ENCODE data around the gene ZNF862.
"Not testable (repeated sequence)": the region's sequence is repeated elsewhere in the genome, so short reads cannot be mapped to it uniquely, and the experiment has no call there.

- not testable (repeated sequence) for TF ChIP-seq CTCF (IDR thresholded peaks at IDR 0.05; ENCODE audit: extremely low read depth in 1 of 2, insufficient read depth in 1 of 2, low read depth in 1 of 2, low read length in 2 of 2); POLR2AphosphoS5 (IDR thresholded peaks at IDR 0.05; ENCODE audit: insufficient read depth, low read depth, low read length); POLR2A (IDR thresholded peaks at IDR 0.05; ENCODE audit: low read depth, low read length); EZH2 (IDR thresholded peaks at IDR 0.05; ENCODE audit: borderline replicate concordance, low read depth, low read length, severe bottlenecking); JUN (IDR thresholded peaks at IDR 0.05; ENCODE audit: borderline replicate concordance, insufficient read depth, insufficient read length, low read depth); MAX (IDR thresholded peaks at IDR 0.05; ENCODE audit: insufficient read depth, insufficient read length); GATA2 (IDR thresholded peaks at IDR 0.05; ENCODE audit: insufficient read depth, insufficient read length, low read depth, low read length); FOS (IDR thresholded peaks at IDR 0.05; ENCODE audit: borderline replicate concordance, insufficient read depth, low read length)
Measured at GRCh38 chr7:149890715-149891114, 52.5 kb downstream of the ZNF862 start.

All from endothelial cell of umbilical vein (primary cell).